Glomerular visceral epithelial cell (primary cell): ENCODE measurements around the gene DAGLA.

Experiments used
- DNase-seq: peaks from one replicate; pipeline ENCODE4 v3.0.0-alpha.2; 2016; ENCODE audit errors: extremely low spot score

The DAGLA gene

GRCh38 chr11:61778920-61779650 lies 98.9 kb downstream of the DAGLA start:
- DNase-seq: no peak

GRCh38 chr11:61779666-61780525 lies 99.7 kb downstream of the DAGLA start:
- no peak for DNase-seq

GRCh38 chr11:61780581-61781162 lies 100.5 kb downstream of the DAGLA start:
- DNase-seq: no peak

GRCh38 chr11:61781585-61781984 lies 101.4 kb downstream of the DAGLA start:
- no peak for DNase-seq

- DNase-seq: no peak
Observed at GRCh38 chr11:61782299-61782698, 102.1 kb downstream of the DAGLA start.

- no peak for DNase-seq
Observed at GRCh38 chr11:61782841-61783240, 102.7 kb downstream of the DAGLA start.

GRCh38 chr11:61783717-61784505 lies 103.7 kb downstream of the DAGLA start:
- peak; percentile 52 for DNase-seq

GRCh38 chr11:61784506-61784805 lies 104.3 kb downstream of the DAGLA start:
- DNase-seq: no peak

- peak; percentile 67 for DNase-seq
Observed at GRCh38 chr11:61785837-61786402, 105.7 kb downstream of the DAGLA start.

GRCh38 chr11:61787928-61788491 lies 107.8 kb downstream of the DAGLA start:
- peak; percentile 29 for DNase-seq

GRCh38 chr11:61791737-61792309 lies 111.6 kb downstream of the DAGLA start:
- DNase-seq: peak; percentile 77

GRCh38 chr11:61792310-61793082 lies 112.3 kb downstream of the DAGLA start, which contains the start of the genes FEN1 and TMEM258:
Gene FEN1, plus strand, starts transcription at chr11:61792911. Its CDS starts 2,451 bp downstream, at chr11:61795362.
Gene TMEM258, minus strand, starts transcription at chr11:61792599. Its CDS starts 41 bp downstream, at chr11:61792558.
- peak; percentile 90 for DNase-seq

- no peak for DNase-seq
Observed at GRCh38 chr11:61793083-61793828, 113.1 kb downstream of the DAGLA start.

GRCh38 chr11:61793829-61794204 lies 113.6 kb downstream of the DAGLA start:
- DNase-seq: no peak

- DNase-seq: no peak
Observed at GRCh38 chr11:61794579-61794978, 114.4 kb downstream of the DAGLA start.

GRCh38 chr11:61795459-61795858 lies 115.3 kb downstream of the DAGLA start:
- no peak for DNase-seq

- no peak for DNase-seq
Observed at GRCh38 chr11:61795876-61796526, 115.8 kb downstream of the DAGLA start.
